Endodermal cell (in vitro differentiated cells): Measurements from ENCODE around the gene FGFR2. TPM values are rescaled to one million over a fixed set of nuclear protein-coding genes. Genes with fewer than 3 reads are reported as not detected.
A peak's percentile ranks its signal among the peaks of the same experiment; 100 is the strongest.

Source experiments
- DNase-seq: peaks from one replicate; pipeline ENCODE4 v3.0.0-alpha.2; 2017
- H3K27ac ChIP-seq: 2 replicates; pipeline ENCODE4 v1.5.1; 2013; ENCODE audit warnings: mild to moderate bottlenecking, low read depth, low read length, moderate library complexity
- H3K27me3 ChIP-seq: 2 replicates; pipeline ENCODE4 v1.6.1; 2013; ENCODE audit warnings: mild to moderate bottlenecking, low read length, moderate library complexity; ENCODE audit not compliant: insufficient read depth, control insufficient read depth, poor library complexity, severe bottlenecking
- H3K36me3 ChIP-seq: 2 replicates; pipeline ENCODE4 v1.7.0; 2013; ENCODE audit warnings: mild to moderate bottlenecking, low read length, moderate library complexity; ENCODE audit not compliant: control insufficient read depth, insufficient read depth
- H3K4me1 ChIP-seq: one replicate; pipeline ENCODE4 v1.7.0; 2013; ENCODE audit warnings: low read length; ENCODE audit not compliant: control insufficient read depth, insufficient read depth
- H3K4me3 ChIP-seq: 2 replicates; pipeline ENCODE4 v1.5.1; 2013; ENCODE audit warnings: mild to moderate bottlenecking, low read length, moderate library complexity
- H3K9ac ChIP-seq: 2 replicates; pipeline ENCODE4 v1.6.1; 2013; ENCODE audit warnings: mild to moderate bottlenecking, low read length, moderate library complexity; ENCODE audit not compliant: poor library complexity, severe bottlenecking; ENCODE audit errors: extremely low read depth
- H3K9me3 ChIP-seq: 2 replicates; pipeline ENCODE4 v1.6.1; 2013; ENCODE audit warnings: mild to moderate bottlenecking, low read length, moderate library complexity; ENCODE audit not compliant: control insufficient read depth
- H3K27ac Mint-ChIP-seq: 2 replicates; pipeline ENCODE4 v1.8.0; 2020; ENCODE audit warnings: mixed read lengths
- H3K27me3 Mint-ChIP-seq: 2 replicates; pipeline ENCODE4 v1.8.0; 2021; ENCODE audit warnings: mild to moderate bottlenecking, mixed read lengths; ENCODE audit not compliant: insufficient read depth
- H3K36me3 Mint-ChIP-seq: 2 replicates; pipeline ENCODE4 v1.8.0; 2020; ENCODE audit warnings: low read depth, mixed read lengths
- H3K4me1 Mint-ChIP-seq: 2 replicates; pipeline ENCODE4 v1.8.0; 2020; ENCODE audit warnings: mixed read lengths
- H3K4me3 Mint-ChIP-seq: 2 replicates; pipeline ENCODE4 v1.8.0; 2020; ENCODE audit warnings: mild to moderate bottlenecking, moderate library complexity, mixed read lengths
- H3K9me3 Mint-ChIP-seq: 2 replicates; pipeline ENCODE4 v1.8.0; 2020; ENCODE audit warnings: mild to moderate bottlenecking, mixed read lengths
- CTCF ChIP-seq: fragments of 200-600 bp; sonication (generic); conservative IDR thresholded peaks from 2 replicates; pipeline ENCODE4 v1.5.0; 2021; ENCODE audit warnings: antibody characterized with exemption, mild to moderate bottlenecking
- WGBS, 2 experiments: methylation state at CpG; one replicate each; pipeline versions ENCODE4 v1.1.5 to v1.1.7; 2013; ENCODE audit warnings: missing lambda C conversion rate in 2 of 2, mixed read lengths in 1 of 2; ENCODE audit not compliant: insufficient coverage in 1 of 2, insufficient read length in 1 of 2; 5-methylcytosine and 5-hydroxymethylcytosine counted together
- total RNA-seq, 2 donors: library from RNA; stranded (reverse); fragmentation: NEBNext Ultra II Directional in 1 of 2; extraction: Animal tissue kit (Norgen Biotek cat#: 25700) in 1 of 2; gene quantifications; 2 replicates in 1 of 2; 3 replicates in 1 of 2; pipeline ENCODE4 v1.2.1, GENCODE V29; 2021

The FGFR2 gene
- total RNA-seq, 2 donors from 2014 or later = 56.5 to 77.0 TPM

GRCh38 chr10:121485436-121486139 lies 112.7 kb downstream of the FGFR2 start:
- no peaks in the 10 kb centered on the region for H3K9me3 Mint-ChIP-seq
- no peak overlapping the region for H3K9ac ChIP-seq
- 92 to 93% methylated on average over 7 to 12 of the region's 12 CpGs for WGBS, 2 experiments
- peaks cover 88% of the 10 kb centered on the region for H3K36me3 Mint-ChIP-seq
- H3K4me1 ChIP-seq = no peaks in the 10 kb centered on the region
- H3K4me3 ChIP-seq = no peak overlapping the region
- H3K4me1 Mint-ChIP-seq = peaks cover 15% of the 10 kb centered on the region
- TF ChIP-seq CTCF = no peak
- H3K36me3 ChIP-seq = peaks cover 68% of the 10 kb centered on the region
- DNase-seq = peak; percentile 58
- no peaks in the 10 kb centered on the region for H3K27me3 Mint-ChIP-seq
- no peaks in the 10 kb centered on the region for H3K27me3 ChIP-seq
- H3K27ac ChIP-seq = no peak overlapping the region
- no peak overlapping the region for H3K27ac Mint-ChIP-seq
- H3K4me3 Mint-ChIP-seq = no peak overlapping the region
- no peaks in the 10 kb centered on the region for H3K9me3 ChIP-seq

GRCh38 chr10:121484816-121485215 lies 113.4 kb downstream of the FGFR2 start:
- H3K4me3 ChIP-seq = no peak overlapping the region
- H3K36me3 Mint-ChIP-seq = peaks cover 91% of the 10 kb centered on the region
- H3K27ac ChIP-seq = no peak overlapping the region
- no peak overlapping the region for H3K9ac ChIP-seq
- H3K27ac Mint-ChIP-seq = no peak overlapping the region
- 95 to 97% methylated on average over 13 of the region's 13 CpGs for WGBS, 2 experiments
- no peak for DNase-seq
- TF ChIP-seq CTCF = no peak
- H3K27me3 ChIP-seq = no peaks in the 10 kb centered on the region
- no peaks in the 10 kb centered on the region for H3K27me3 Mint-ChIP-seq
- H3K36me3 ChIP-seq = peaks cover 75% of the 10 kb centered on the region
- H3K4me3 Mint-ChIP-seq = no peak overlapping the region
- no peaks in the 10 kb centered on the region for H3K9me3 Mint-ChIP-seq
- H3K4me1 ChIP-seq = no peaks in the 10 kb centered on the region
- H3K9me3 ChIP-seq = no peaks in the 10 kb centered on the region
- peaks cover 15% of the 10 kb centered on the region for H3K4me1 Mint-ChIP-seq

- Histone ChIP-seq H3K4me1 (no peaks in the 10 kb centered on the region), H3K27ac (no peak overlapping the region), H3K27me3 (no peaks in the 10 kb centered on the region), H3K36me3 (peaks cover 75% of the 10 kb centered on the region), H3K9me3 (no peaks in the 10 kb centered on the region), H3K9ac (no peak overlapping the region), H3K4me3 (no peak overlapping the region)
- WGBS, 2 experiments = 92 to 93% methylated on average over 6 to 8 of the region's 8 CpGs
- H3K4me3 Mint-ChIP-seq = no peak overlapping the region
- H3K27me3 Mint-ChIP-seq = no peaks in the 10 kb centered on the region
- DNase-seq = no peak
- no peak for TF ChIP-seq CTCF
- H3K9me3 Mint-ChIP-seq = no peaks in the 10 kb centered on the region
- no peak overlapping the region for H3K27ac Mint-ChIP-seq
- H3K36me3 Mint-ChIP-seq = peaks cover 91% of the 10 kb centered on the region
- peaks cover 15% of the 10 kb centered on the region for H3K4me1 Mint-ChIP-seq
Measured at GRCh38 chr10:121484401-121484800, 113.8 kb downstream of the FGFR2 start.
